GM12878 (cell line): Measurements from ENCODE around the gene DMD. TPM values are rescaled to one million over a fixed set of nuclear protein-coding genes. Genes with fewer than 3 reads are reported as not detected.

ENCODE experiments used
- ATAC-seq: fragments of 200-7000 bp; cut with Tn5 transposase; 3 replicates; pipeline ENCODE4 v1.9.1; 2020; ENCODE audit warnings: mild to moderate bottlenecking, moderate library complexity
- BruUV-seq: library from RNA; stranded (reverse); fragments of 400-500 nt; replicated peaks from 2 replicates; lab custom pipeline; 2021; lab: Mats Ljungman, UMichigan
- CTCF ChIA-PET: fragments of 300-600 bp; sonication (Branson Sonifier 250); formaldehyde crosslinking; extraction: SDS; loops from one replicate; lab custom pipeline; 2021; ENCODE audit warnings: inconsistent platforms; lab: Yijun Ruan, JAX
- POLR2A ChIA-PET: fragments of 350-600 bp; formaldehyde crosslinking; extraction: SDS; loops from one replicate; lab custom pipeline; 2021; ENCODE audit warnings: inconsistent platforms; lab: Charles Lee
- RAD21 ChIA-PET: fragments of 300-600 bp; sonication (Branson Sonifier 250); formaldehyde crosslinking; loops from one replicate; lab custom pipeline; 2023; ENCODE audit warnings: antibody characterized with exemption; ENCODE audit not compliant: unreplicated experiment; lab: Charles Lee
- SMC1A ChIA-PET: fragments of 300-600 bp; sonication (Branson Sonifier 250); formaldehyde crosslinking; loops from one replicate; lab custom pipeline; 2023; ENCODE audit not compliant: unreplicated experiment, uncharacterized antibody; lab: Charles Lee
- DNase-seq: peaks from one replicate; pipeline ENCODE4 v3.0.0-alpha.2; 2011; ENCODE audit warnings: low read depth, low spot score
- FAIRE-seq: peaks from 3 replicates; lab custom pipeline; 2011; peaks lifted over from hg19 to GRCh38; lab: Jason Lieb, UNC
- H2AFZ ChIP-seq: 2 replicates; pipeline ENCODE4 v1.6.0; 2011; ENCODE audit warnings: low read depth, low read length, control low read depth; ENCODE audit not compliant: control insufficient read depth
- H3K27ac ChIP-seq: 2 replicates; pipeline ENCODE4 v1.5.1; 2011; ENCODE audit warnings: control low read depth; ENCODE audit not compliant: control insufficient read depth, insufficient read depth
- H3K27me3 ChIP-seq, 2 experiments: replicated peaks in 1 of 2; 2 replicates each; pipeline versions ENCODE4 v1.6.0 to v1.6.1; 2011; ENCODE audit warnings: low read length in 1 of 2; ENCODE audit not compliant: control insufficient read depth in 2 of 2, insufficient read depth in 2 of 2
- H3K36me3 ChIP-seq, 2 experiments: 2 replicates each; pipeline ENCODE4 v1.5.1; 2011; ENCODE audit warnings: low read length in 1 of 2; ENCODE audit not compliant: control insufficient read depth in 2 of 2, insufficient read depth in 2 of 2
- H3K4me1 ChIP-seq: 2 replicates; pipeline ENCODE4 v1.6.1; 2011; ENCODE audit warnings: mild to moderate bottlenecking, low read length, moderate library complexity, mixed read lengths; ENCODE audit not compliant: control insufficient read depth, insufficient read depth
- H3K4me2 ChIP-seq: 2 replicates; pipeline ENCODE4 v1.6.0; 2011; ENCODE audit warnings: control low read depth; ENCODE audit not compliant: control insufficient read depth, insufficient read depth
- H3K4me3 ChIP-seq: fragments of 200-600 bp; sonication (generic); 2 replicates; pipeline ENCODE4 v1.5.1; 2016
- H3K79me2 ChIP-seq: 2 replicates; pipeline ENCODE4 v1.6.0; 2011; ENCODE audit warnings: low read length; ENCODE audit not compliant: control insufficient read depth, insufficient read depth
- H3K9ac ChIP-seq: 2 replicates; pipeline ENCODE4 v1.8.0; 2011; ENCODE audit warnings: low read length, control low read depth, mixed read lengths; ENCODE audit not compliant: control insufficient read depth, insufficient read depth
- H3K9me3 ChIP-seq: replicated peaks from 3 replicates; pipeline ENCODE4 v1.5.1; 2011; ENCODE audit warnings: mild to moderate bottlenecking, low read length; ENCODE audit not compliant: control insufficient read depth, insufficient read depth
- H4K20me1 ChIP-seq: 2 replicates; pipeline ENCODE4 v1.6.0; 2011; ENCODE audit not compliant: control insufficient read depth, insufficient read depth
- CEBPZ ChIP-seq: fragments of 150-350 bp; IDR thresholded peaks from 2 replicates; pipeline ENCODE4 v1.6.1; 2016; ENCODE audit warnings: low read depth, low read length
- FOXK2 ChIP-seq: fragments of 450-650 bp; IDR thresholded peaks from 2 replicates; pipeline ENCODE4 v1.6.1; 2017; ENCODE audit warnings: mild to moderate bottlenecking, moderate library complexity
- HCFC1 ChIP-seq: fragments of 150-350 bp; IDR thresholded peaks from 2 replicates; pipeline ENCODE4 v1.6.1; 2014; ENCODE audit warnings: low read length
- NFYB ChIP-seq: IDR thresholded peaks from 2 replicates; pipeline ENCODE4 v1.6.1; 2011; ENCODE audit warnings: low read depth, mild to moderate bottlenecking, low read length, improper control_type of control experiment, moderate library complexity; ENCODE audit not compliant: insufficient read depth
- PBX3 ChIP-seq: IDR thresholded peaks from 2 replicates; pipeline ENCODE4 v1.6.1; 2011; ENCODE audit warnings: mild to moderate bottlenecking, low read depth, low read length, moderate library complexity; ENCODE audit not compliant: insufficient replicate concordance
- POLR2AphosphoS2 ChIP-seq: IDR thresholded peaks from 2 replicates; pipeline ENCODE4 v1.6.1; 2011; ENCODE audit warnings: low read depth, mild to moderate bottlenecking, low read length, improper control_type of control experiment, moderate library complexity
- TCF12 ChIP-seq: IDR thresholded peaks from 2 replicates; pipeline ENCODE4 v1.6.1; 2011; ENCODE audit warnings: low read depth, mild to moderate bottlenecking, low read length
- WGBS: methylation state at CpG from one replicate; pipeline ENCODE4 v1.1.6; 2016; ENCODE audit warnings: low lambda C conversion rate; ENCODE audit not compliant: insufficient replicate concordance, insufficient coverage; ENCODE audit errors: missing lambda C conversion rate; 5-methylcytosine and 5-hydroxymethylcytosine counted together
- in situ Hi-C: fragments of 300-500 bp; cut with MboI; formaldehyde crosslinking; loops from 9 replicates; pipeline ENCODE4 v1.14.3; 2018; ENCODE audit warnings: mixed read lengths
- intact Hi-C: fragments of 100-400 bp; cut with micrococcal nuclease; formaldehyde crosslinking; loops from one replicate; pipeline ENCODE4 v1.14.2; 2022; ENCODE audit not compliant: unreplicated experiment
- polyA plus RNA-seq, 11 experiments: library from polyadenylated mRNA; depleted of rRNA in 4 of 11; unstranded in 6 of 11; stranded (reverse) in 5 of 11; fragments of >200 nt; fragmentation: Nextera tagmentation in 4 of 11; fragmentation: Illumina TruSeq in 1 of 11; extraction: Ambion mirVana in 4 of 11; extraction: Trizol in 1 of 11; gene quantifications; 1 replicate in 1 of 11; 2 replicates in 10 of 11; pipeline versions ENCODE4 v1.2.1 to v1.2.3, GENCODE V29; 2011 to 2016; ENCODE audit warnings: inconsistent platforms in 2 of 11, missing spikeins in 2 of 11, low read depth in 1 of 11
- total RNA-seq, 4 experiments: library from RNA; depleted of rRNA in 3 of 4; stranded (reverse); fragments of >200 nt in 3 of 4; fragmentation: Illumina TruSeq in 1 of 4; extraction: Trizol in 1 of 4; gene quantifications; 2 replicates each; pipeline versions ENCODE4 v1.2.1 to v1.2.3, GENCODE V29; 2013 to 2021

Gene DMD
- total and polyA plus RNA-seq, 10 of the 15 experiments (the other 5 are each of a cell fraction or from before 2014, with no cell fraction given) = 1.4 to 24.3 (median 4.3) TPM

- no TSS peak for BruUV-seq
- in situ Hi-C loops = no loop called here
- ATAC-seq (no peak), DNase-seq (no peak), FAIRE-seq (no peak)
- Histone ChIP-seq H3K4me1 (no peaks in the 10 kb centered on the region), H3K9ac (no peak overlapping the region), H3K9me3 (no peaks in the 10 kb centered on the region), H2AFZ (no peak overlapping the region), H3K4me3 (no peak overlapping the region), H3K4me2 (no peak overlapping the region), H3K27ac (no peak overlapping the region), H3K27me3 (no peaks in the 10 kb centered on the region; a peak in 1 of 4 replicates), H4K20me1 (no peaks in the 10 kb centered on the region), H3K79me2 (no peaks in the 10 kb centered on the region), H3K36me3 (no peaks in the 10 kb centered on the region)
- intact Hi-C loops = no loop called here
- SMC1A ChIA-PET = interaction anchor here (0.5 to 1.4 kb wide), 4 partner anchors 10 to 1267 kb away, joined by 3 read pairs; no protein-coding TSS in a partner anchor
- CTCF ChIA-PET = interaction anchor here (0.7 to 1.5 kb wide), 3 partner anchors 18 to 148 kb away, joined by 3 read pairs; no protein-coding TSS in a partner anchor
- TF ChIP-seq HCFC1 = no peak
- no peak for TF ChIP-seq CEBPZ
- TF ChIP-seq POLR2AphosphoS2 = no peak
- no peak for TF ChIP-seq TCF12
- TF ChIP-seq FOXK2 = no peak
- no peak for TF ChIP-seq PBX3
- TF ChIP-seq NFYB = no peak
- POLR2A ChIA-PET = interaction anchor here (0.9 kb wide), 1 partner anchor 26 kb away, joined by 3 read pairs; no protein-coding TSS in a partner anchor
- RAD21 ChIA-PET = no interaction called here
- 48% methylated on average over 3 of the region's 3 CpGs for WGBS
These were observed 2024.5 kb downstream of the DMD start for GRCh38 chrX:31186693-31187338.
